ENCODE data around the gene H6PD.

The H6PD gene

DNA sequence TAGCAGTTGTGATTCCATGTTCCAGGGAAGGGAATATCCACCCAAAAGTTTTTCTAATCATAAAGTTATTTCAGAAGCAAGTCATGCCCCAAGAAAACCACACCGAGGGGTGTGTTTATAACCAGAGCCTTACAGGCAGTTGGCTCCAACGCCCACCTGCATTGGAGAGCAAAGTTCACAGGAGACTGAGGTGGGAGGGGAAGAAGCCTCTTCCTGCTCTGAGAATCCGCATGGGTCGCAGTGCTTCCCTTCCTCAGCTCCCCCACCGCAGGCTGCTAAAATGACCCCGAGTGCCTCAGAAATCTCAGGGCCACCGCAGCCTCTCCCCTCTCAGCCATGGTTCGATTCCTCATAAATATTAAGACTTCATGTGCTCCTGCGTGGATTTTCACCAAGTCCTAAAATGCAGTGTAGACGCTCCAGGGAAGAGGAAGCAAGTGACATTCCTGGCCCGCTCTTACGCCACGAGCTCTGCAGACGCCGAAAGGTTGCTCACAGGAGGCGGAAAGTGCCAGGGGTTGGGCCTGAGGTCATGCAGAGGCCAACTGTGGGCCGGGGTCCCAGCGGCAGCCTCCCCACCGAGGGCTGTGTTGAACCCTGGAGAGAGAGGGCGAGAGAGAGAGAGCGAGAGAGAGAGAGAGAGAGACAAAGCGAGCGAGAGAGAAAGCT, 44.7 kb downstream of the H6PD start:
- Histone ChIP-seq H3K27me3 (ENCODE audit: insufficient read depth, poor library complexity, severe bottlenecking) (no peaks in the 10 kb centered on the region), H3K4me3 (replicated peaks; ENCODE audit: insufficient read depth, low read length) (no peak overlapping the region), H3K27ac (replicated peaks) (no peak overlapping the region)
- DNase-seq (ENCODE audit: low read depth in 1 of 2, low spot score in 1 of 2) = no peak
- TF ChIP-seq, protein P1, sequence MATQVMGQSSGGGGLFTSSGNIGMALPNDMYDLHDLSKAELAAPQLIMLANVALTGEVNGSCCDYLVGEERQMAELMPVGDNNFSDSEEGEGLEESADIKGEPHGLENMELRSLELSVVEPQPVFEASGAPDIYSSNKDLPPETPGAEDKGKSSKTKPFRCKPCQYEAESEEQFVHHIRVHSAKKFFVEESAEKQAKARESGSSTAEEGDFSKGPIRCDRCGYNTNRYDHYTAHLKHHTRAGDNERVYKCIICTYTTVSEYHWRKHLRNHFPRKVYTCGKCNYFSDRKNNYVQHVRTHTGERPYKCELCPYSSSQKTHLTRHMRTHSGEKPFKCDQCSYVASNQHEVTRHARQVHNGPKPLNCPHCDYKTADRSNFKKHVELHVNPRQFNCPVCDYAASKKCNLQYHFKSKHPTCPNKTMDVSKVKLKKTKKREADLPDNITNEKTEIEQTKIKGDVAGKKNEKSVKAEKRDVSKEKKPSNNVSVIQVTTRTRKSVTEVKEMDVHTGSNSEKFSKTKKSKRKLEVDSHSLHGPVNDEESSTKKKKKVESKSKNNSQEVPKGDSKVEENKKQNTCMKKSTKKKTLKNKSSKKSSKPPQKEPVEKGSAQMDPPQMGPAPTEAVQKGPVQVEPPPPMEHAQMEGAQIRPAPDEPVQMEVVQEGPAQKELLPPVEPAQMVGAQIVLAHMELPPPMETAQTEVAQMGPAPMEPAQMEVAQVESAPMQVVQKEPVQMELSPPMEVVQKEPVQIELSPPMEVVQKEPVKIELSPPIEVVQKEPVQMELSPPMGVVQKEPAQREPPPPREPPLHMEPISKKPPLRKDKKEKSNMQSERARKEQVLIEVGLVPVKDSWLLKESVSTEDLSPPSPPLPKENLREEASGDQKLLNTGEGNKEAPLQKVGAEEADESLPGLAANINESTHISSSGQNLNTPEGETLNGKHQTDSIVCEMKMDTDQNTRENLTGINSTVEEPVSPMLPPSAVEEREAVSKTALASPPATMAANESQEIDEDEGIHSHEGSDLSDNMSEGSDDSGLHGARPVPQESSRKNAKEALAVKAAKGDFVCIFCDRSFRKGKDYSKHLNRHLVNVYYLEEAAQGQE (IDR thresholded peaks at IDR 0.05; ENCODE audit: insufficient replicate concordance, low read depth) = no peak
- TF ChIP-seq GABPA (IDR thresholded peaks at IDR 0.05; ENCODE audit: low read depth) (no peak), SPI1 (IDR thresholded peaks at IDR 0.05; ENCODE audit: borderline replicate concordance, low read depth) (no peak), CTCF (IDR thresholded peaks at IDR 0.05; ENCODE audit: insufficient read depth, low read length) (no peak), POLR2AphosphoS5 (IDR thresholded peaks at IDR 0.05; ENCODE audit: low read depth) (no peak)

DNA sequence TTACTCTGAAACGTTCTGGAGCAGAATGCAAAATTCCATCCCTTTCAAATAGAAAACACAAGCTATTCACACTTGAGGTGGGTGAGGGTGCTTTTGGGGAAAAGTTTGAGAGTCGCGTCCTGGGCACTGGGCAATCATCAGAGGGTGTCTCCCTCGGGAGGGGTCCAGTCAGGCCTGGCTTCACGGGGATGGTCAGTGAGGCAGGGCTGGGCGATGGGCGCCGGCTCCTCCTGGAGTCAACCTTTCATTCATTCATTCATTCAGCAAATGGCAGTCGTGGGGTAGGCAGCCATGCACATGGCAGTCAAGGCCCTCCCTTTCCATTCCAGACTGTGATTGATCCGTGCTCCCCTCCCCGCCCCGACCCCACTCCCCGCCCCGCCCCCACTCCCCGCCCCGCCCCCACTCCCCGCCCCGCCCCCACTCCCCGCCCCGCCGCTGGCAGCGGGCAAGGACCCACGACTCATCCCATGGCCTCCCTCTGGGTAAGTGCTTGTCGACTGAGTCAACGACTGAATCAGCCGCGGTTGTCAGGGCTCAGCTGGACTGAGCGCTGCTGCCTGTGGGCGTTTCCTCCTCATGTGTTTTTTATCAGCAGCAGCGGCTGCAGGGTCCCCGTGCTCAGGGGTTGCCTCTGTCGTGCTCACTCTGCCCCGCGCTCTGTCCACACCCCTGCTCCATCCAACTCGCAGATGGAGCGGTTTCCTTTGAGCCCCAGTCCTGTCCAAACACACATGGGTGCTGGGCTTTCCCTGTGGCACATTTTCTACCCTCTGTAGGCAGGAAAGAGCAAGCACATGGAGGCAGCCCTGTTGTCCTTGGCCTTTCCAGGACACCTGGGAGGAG, 45.7 kb downstream of the H6PD start:
- no peak overlapping the region for H3K4me3 ChIP-seq (replicated peaks; ENCODE audit: insufficient read depth, low read length)
- no peaks in the 10 kb centered on the region for H3K27me3 ChIP-seq (ENCODE audit: insufficient read depth, poor library complexity, severe bottlenecking)
- no peak overlapping the region for H3K27ac ChIP-seq (replicated peaks)
- TF ChIP-seq CTCF (IDR thresholded peaks at IDR 0.05; ENCODE audit: insufficient read depth, low read length) (no peak), SPI1 (IDR thresholded peaks at IDR 0.05; ENCODE audit: borderline replicate concordance, low read depth) (no peak), GABPA (IDR thresholded peaks at IDR 0.05; ENCODE audit: low read depth) (no peak), POLR2AphosphoS5 (IDR thresholded peaks at IDR 0.05; ENCODE audit: low read depth) (no peak)
- TF ChIP-seq, protein P1 (IDR thresholded peaks at IDR 0.05; ENCODE audit: insufficient replicate concordance, low read depth) = no peak
- DNase-seq (ENCODE audit: low read depth in 1 of 2, low spot score in 1 of 2) = no peak

- Histone ChIP-seq H3K4me3 (replicated peaks; ENCODE audit: insufficient read depth, low read length) (no peak overlapping the region), H3K27me3 (ENCODE audit: insufficient read depth, poor library complexity, severe bottlenecking) (no peaks in the 10 kb centered on the region), H3K27ac (replicated peaks) (no peak overlapping the region)
- no peak for DNase-seq (ENCODE audit: low read depth in 1 of 2, low spot score in 1 of 2)
- TF ChIP-seq, protein P1 (IDR thresholded peaks at IDR 0.05; ENCODE audit: insufficient replicate concordance, low read depth) = no peak
- TF ChIP-seq SPI1 (IDR thresholded peaks at IDR 0.05; ENCODE audit: borderline replicate concordance, low read depth) (no peak), GABPA (IDR thresholded peaks at IDR 0.05; ENCODE audit: low read depth) (no peak), POLR2AphosphoS5 (IDR thresholded peaks at IDR 0.05; ENCODE audit: low read depth) (no peak), CTCF (IDR thresholded peaks at IDR 0.05; ENCODE audit: insufficient read depth, low read length) (no peak)
Observed at GRCh38 chr1:9281071-9281827, 46.7 kb downstream of the H6PD start.
